GM19351 (cell line): ENCODE measurements around the gene SPINK1.
A peak's percentile ranks its signal among the peaks of the same experiment; 100 is the strongest.
"Not testable (repeated sequence)": the region's sequence is repeated elsewhere in the genome, so short reads cannot be mapped to it uniquely, and the experiment has no call there.

Experiments
- ATAC-seq: cut with Tn5 transposase; IDR thresholded peaks from one replicate; pipeline ENCODE4 v1.9.1; 2021; ENCODE audit warnings: mild to moderate bottlenecking, moderate library complexity; ENCODE audit not compliant: unreplicated experiment

Gene SPINK1, protein sequence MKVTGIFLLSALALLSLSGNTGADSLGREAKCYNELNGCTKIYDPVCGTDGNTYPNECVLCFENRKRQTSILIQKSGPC

DNA sequence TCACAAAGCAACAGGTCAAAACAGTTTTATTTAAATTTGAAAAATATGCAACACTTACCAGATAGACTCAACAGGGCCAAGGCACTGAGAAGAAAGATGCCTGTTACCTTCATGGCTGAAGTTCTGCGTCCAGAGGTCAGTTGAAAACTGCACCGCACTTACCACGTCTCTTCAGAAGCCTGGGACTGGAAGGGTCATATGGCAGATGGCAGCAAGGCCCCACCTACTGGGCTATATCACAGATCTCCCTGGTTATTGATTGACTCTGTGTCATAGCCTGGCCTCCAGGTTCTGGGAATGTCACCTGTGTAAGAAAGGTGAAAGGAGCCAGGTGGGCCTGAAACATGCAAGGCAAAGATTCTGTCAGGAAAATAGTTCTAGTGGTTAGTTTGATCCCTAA, at the start of gene SPINK1:
Gene SPINK1, minus strand, starts transcription at position 207 of the 400 bp plus-strand sequence. Its CDS starts 94 bp downstream, at position 113.
- no peak for ATAC-seq

DNA sequence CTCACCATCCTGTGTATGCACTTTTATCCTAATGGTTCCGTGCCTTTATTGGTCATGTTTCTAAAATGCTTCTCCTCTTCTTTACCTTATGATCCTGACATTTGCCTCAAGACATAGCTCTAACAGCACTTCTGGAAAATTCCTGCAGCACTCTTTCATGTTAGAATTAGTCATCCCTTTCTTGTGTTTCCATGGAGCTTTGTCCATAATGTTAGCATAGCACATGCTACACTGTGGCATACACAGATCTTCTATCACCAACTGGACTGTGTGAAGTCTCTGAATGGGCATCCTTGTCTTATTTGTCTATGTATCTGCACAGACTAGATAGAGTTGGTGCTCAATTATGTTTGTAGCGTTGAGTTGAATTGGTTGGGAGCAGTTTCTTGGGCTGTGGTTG, 49.0 kb upstream of the SPINK1 start:
- ATAC-seq: no peak

DNA sequence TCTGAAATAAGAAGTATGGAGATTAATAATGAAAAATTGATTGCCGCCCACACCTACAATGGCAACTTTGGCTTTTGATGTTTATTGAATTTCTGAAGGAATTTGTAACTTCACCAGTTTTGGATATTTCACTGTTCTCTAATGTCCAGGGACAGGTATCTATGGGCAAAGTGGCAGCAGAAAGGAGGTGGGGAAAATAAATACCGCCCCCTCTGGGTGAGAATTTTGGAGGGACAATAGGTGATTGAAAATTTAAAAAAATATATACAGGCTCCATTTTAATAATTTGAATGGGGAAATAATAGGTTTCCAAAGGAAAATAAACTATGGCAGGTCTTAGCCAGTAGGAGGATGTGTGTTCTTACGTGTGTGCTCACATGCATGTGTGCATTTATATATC, 48.3 kb upstream of the SPINK1 start:
- no peak for ATAC-seq

DNA sequence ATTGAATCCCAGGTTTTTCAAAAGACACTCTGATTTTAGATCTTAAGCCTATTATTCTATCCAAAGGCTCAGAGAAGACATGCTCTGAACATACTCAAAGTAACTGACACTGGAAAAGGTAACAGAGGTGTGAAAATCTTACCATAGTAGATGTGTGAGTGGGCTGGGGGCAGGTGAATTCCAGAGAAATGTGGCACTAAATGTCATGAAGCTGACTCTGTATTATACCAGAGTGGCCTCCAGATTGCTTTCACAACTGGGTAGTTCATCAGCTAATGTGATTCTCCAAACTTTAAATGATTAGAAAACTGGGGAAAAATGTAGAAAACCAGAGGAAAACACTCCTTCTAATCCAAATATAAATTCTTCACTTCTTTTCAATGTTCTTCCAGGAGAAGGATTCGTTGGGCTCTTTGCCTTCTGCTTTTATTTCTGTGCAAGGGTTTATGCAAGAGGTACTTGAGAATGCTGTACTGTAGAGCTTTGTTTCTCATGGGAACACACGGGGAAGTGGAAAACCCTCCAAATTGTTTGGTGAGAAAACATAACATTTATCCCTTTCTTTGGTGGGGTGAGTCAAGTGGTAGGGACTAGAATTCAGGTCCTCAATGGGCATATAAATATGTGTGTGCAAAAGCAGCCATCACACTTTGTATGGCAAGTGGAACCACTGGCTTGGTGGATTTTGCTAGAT, 46.7 kb upstream of the SPINK1 start, which contains the start of gene SCGB3A2:
Gene SCGB3A2, plus strand, starts transcription at position 646 of the 694 bp plus-strand sequence. CDS start 93 bp downstream, outside the sequence.
- ATAC-seq: no peak

DNA sequence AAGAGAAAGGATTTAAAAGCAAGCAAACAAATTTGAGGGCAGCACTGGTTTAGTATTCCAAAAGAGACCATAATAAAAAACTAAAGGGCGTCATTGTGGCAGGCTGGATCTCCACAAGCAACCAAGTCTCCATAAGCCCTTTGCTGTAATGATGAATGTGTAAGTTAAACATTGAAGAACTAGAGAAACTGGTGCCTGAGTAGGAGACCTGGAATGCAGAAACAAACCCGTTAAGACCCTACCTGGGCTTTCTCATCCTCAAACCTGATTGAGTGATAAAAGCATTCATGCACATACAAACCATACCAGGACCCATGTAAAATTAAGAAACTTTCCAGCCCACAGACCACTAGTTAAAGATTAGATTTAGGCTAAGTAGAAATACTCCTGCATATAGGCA, 45.2 kb upstream of the SPINK1 start:
- ATAC-seq: no peak

DNA sequence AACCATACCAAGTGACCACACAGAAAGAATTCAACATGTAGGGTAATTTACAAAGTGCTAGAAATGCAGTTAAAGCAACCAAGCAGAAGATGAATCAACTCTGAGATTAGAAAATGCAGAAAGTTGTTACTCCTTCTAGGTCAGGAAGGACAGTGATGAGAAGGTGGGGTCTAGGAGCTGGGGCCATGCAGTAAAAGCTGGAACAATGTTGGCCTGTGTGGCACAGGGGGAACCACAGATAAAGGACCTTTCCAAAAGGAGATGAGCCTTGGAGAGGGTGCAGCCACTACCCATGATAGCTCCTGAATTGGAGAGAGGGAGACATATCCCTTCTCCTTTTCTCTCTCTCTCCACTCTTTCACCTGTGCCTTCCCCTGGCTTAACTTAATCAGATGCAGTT, 44.7 kb upstream of the SPINK1 start:
- no peak for ATAC-seq

DNA sequence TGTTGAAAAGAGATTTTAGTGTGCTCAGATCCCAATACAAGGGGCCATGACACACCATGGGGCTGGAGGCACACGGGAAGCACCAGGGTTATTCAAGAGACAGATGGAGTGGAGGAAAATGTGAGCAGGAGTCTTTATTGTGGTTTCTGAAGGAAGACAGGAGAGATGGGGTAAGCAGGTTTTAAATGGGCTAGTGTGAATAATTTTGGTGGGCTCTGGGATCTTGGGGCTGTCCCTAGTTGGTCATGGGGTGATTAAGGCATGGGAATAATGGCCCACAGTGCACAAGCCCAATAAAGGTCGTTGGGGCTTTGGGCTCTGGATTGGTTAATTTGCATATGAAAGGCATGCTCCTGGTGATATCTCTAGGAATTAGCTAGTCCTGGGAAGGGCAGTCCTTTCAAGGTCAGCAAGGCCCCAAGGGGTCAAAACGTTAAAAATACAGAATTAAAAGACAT, 43.5 kb upstream of the SPINK1 start:
- ATAC-seq: no peak

DNA sequence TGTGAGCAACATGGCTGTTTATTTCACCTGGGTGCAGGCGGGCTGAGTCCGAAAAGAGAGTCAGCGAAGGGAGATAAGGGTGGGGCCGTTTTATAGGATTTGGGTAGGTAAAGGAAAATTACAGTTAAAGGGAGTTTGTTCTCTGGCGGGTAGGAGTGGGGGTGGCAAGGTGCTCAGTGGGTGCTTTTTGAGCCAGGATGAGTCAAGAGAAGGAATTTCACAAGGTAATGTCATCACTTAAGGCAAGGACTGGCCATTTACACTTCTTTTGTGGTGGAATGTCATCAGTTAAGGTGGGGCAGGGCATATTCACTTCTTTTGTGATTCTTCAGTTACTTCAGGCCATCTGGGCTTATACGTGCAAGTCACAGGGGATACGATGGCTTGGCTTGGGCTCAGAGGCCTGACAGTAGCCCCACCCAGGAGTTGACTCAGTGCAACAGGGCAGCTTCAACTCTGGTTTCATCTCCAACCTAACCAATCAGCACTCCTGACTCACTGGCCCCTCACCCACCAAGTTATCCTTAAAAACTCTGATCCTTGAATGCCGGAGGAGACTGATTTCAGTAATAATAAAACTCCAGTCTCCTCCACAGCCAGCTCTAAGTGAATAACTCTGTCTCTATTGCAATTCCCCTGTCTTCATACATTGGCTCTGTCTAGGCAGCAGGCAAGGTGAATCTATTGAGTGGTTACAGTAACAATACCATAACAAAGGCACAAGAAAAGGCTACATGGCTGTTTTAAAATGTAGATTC, 42.8 kb upstream of the SPINK1 start:
- not testable (repeated sequence) for ATAC-seq

DNA sequence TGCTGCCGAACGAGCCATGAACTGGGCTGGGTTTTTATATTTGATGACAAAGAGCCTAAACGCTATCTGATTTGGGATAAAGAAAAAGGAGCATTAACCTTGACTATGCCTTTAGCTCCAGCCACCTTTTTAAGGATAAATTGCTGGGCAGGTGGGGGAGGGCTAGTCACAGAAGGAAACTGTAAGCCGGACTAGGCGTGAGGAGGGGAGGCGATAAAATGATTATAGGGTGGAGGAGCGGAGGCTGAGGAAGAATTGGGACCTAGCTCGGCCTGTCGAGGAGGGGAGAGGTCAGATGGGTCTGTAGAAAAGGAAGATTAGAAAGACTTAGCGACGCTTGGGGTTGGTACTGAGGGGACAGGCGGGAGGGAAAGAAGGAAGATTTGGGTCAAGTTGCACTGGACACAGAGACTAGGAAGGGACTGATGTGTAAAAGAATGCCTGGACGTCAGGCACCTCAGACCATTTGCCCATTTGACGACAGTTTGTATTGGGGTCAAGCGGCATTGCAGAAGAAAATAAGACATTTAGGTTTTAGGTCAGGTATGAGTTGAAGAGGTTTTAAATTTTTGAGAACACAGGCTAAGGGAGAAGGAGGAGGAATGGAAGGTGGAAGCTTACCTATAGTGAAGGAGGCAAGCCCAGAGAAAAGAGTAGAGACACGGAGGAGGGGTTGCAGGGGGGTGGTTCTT, 41.4 kb upstream of the SPINK1 start:
- ATAC-seq: not testable (repeated sequence)

DNA sequence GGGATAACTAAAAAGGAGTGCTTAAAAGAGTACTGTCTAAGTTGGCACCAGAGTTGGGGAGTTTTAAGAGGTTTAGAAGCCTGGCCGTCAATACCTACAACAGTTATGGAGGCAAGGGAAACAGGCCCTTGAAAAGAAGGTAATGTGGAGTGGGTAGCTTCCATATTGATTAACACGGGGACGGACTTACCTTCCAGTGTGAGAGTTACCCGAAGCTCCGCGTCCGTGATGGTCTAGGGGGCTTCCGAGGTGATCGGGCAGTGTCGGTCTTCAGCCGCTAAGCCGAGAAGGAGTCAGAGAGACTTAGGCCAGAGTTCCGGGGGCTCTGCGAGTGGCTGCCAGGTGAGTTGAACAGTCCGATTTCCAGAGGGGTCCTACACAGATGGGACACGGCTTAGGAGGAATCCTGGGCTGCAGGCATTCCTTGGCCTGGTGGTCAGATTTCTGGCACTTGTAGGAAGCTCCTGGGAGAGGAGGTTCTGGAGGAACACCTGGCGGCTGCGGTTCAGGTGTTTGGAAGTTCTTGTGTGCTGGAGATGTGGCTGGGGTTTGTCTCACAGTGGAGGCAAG, 40.6 kb upstream of the SPINK1 start:
- ATAC-seq: not testable (repeated sequence)

DNA sequence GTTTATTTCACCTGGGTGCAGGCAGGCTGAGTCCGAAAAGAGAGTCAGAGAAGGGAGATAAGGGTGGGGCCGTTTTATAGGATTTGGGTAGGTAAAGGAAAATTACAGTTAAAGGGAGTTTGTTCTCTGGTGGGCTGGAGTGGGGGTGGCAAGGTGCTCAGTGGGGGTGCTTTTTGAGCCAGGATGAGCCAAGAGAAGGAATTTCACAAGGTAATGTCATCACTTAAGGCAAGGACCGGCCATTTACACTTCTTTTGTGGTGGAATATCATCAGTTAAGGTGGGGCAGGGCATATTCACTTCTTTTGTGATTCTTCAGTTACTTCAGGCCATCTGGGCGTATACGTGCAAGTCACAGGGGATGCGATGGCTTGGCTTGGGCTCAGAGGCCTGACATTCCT, 38.4 kb upstream of the SPINK1 start:
- ATAC-seq: not testable (repeated sequence)

DNA sequence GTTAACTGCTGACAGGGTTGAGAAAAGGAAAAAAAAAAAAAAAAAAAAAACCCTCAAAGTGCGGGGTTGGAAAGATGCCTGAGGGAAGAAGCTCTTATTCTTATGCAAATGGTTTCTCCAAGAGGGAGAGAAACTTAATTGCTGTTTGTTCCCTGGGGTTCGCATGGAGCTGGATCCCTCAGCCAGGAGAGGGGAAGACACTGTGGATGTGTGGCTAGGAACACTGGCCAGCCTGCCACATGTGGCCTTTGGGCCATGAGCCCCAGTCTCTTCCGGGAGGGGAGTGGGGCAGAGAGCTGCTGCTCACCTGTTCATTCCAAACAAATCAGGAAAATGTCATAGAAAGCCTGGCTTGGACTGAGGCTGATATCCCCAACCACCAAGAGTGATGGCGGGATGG, 37.6 kb upstream of the SPINK1 start:
- ATAC-seq: no peak

DNA sequence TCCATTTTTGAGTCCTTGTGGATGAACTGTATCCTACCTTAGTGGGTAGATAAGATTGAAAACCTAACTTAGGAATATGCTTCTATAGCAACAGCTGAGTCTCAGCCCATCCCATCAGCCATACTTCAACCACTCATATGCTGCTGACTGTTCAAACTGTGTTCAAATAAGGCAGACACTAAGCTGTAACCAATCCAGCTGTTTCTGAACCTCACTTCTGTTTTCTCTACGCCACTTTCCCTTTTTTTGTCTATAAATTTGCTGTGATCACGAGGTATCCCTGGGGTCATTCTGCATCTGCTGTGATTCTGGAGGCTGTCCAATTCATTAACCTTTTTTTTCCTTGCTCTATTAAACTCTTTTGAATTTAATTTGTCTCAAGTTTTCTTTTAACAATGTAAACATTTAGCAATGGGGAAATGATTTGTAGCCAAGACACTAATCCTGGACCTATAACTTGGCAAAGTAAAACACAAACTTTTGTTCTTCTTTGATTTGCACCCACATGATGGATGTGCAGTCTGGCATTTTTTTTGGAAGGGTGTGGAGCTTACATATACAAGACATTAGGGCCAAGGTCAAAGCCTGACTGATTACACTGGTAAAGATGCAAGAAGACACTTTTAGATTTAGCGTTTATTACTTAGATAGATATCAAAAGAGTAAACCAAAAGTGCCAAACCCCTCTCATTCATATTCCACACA, 32.1 kb upstream of the SPINK1 start:
- ATAC-seq: no peak

DNA sequence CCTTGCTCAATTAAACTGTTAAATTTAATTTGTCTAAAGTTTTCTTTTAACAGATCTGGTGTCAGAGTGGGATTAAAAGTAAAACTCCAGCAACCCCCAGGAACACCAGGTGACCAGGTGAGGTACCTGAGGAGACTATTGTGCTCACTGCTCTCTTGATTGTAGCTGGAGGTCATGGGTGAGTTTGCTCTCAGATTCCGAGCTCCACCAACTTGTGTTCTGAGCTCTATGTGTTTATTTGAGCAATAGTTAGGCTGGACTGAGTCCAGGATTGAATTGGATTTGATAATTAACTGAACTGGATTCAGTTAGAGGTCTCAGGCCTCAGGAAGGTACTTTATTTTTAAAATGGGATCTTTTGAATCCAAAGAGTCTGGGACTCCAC, 29.2 kb upstream of the SPINK1 start:
- no peak for ATAC-seq

DNA sequence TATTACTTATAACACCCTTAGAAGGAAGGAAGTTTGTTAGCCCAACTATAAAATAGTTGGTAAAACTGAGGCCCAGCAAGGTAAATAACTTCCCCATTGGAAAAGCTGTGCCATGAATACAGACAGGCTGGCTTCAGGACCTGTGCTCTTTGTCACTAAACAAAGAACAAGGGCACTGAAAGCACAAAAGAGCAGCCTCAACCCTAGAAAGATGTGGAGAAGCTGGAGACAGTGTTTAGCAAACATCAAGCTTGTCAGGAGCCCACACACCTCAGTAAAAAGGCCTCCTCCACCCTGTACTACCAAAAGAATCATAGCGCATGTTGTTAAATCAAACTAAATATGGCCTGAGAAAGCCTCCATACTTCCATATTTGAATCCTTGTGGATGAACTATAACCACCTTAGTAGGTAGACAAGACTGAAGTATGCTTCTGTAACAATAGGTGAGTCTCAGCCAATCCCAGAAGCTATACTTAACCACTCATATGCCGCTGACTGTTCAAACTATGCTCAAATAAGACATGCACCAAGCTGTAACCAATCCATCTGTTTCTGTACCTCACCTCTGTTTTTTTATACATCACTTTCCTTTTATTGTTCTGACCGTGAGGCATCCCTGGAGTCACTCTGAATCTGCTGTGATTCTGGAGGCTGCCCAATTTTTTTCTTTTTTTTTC, 28.6 kb upstream of the SPINK1 start:
- ATAC-seq: no peak

DNA sequence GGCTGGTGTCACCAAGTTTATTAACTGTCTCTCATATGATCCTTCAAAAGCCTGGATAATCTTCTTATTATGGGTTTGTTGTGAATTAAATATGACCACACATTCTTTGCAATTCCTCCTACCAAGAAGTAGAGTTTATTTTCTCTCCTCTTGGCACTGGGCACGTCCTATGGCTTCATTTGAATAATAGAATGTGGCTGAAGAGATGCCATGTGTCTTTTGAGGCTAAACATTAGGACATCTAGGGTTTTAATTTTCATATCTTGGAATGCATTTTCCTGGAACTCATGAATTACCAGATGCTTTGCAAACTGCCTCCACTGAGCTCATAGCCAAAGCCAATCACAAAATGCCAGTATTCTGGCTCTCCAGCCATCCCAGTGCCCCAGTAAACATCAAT, 27.1 kb upstream of the SPINK1 start:
- ATAC-seq: no peak

DNA sequence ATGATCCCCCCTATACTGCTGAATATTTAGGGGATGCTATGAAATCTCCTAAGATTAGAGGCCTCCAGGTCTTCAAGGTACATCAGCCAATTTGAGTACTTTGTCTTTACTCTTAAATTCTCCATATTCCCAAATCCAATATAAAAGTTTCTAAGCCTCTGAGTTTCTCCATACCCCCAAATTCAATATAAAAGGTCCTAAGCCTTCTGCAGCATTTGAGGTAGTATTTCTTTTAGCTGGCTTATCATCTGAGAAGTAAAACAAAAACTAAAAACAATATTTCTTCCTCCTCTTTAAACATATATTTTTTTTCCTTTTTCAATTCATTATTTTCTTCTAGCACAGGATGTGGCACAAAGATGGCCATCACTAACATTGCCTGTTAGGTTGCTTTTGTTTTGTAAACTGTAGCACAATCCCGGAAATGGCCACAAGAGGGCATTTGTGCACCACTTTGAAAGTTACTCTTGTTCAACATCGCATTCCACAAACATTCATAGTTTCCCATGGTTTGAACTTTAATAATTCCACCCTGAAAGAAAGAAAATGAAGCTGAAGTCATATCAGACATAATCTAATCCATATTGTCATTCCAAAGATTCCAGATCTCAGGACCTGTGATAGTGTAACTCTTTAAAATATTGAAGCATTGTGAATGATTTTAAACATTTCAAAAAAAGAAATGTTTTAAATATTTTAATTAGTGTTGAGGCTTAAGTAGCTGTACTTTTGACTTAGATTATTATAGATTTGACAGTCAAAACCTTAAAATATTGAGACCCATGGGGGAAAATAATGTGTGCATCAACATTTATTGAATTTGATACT, 26.0 kb upstream of the SPINK1 start:
- peak; percentile 94 for ATAC-seq

DNA sequence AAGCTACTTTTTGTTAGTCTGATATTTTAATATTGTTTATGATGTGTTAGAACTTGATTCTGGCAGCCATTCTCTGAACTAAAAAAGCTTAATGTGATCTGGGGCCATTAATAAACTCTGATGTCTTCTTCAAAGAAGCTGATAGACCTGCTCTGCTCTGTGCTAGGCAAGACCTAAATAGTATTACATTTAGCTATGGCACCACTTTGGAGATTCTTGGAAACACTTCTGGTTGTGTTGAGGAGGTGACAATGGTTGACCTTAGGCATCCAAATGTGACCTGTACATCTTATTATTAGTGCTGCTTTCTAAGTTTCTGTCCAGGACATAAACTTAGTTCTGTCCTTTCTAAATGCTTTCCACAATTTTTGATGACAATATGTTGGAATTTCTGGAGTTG, 25.3 kb upstream of the SPINK1 start:
- ATAC-seq: no peak

DNA sequence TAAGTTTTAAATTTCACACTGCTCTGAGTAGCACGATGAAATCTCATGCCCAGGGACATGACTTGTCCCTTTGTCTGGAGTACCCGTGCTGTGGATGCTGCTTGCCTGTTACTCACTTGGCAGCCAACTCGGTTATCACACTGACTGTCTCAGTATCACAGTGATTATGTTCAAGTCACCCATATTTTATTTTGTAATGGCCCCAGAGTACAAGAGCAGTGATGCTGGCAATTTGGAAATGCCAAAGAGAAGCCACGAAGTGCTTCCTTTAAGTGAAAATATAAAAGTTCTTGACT, 24.3 kb upstream of the SPINK1 start:
- ATAC-seq: no peak
